HepG2 (cell line): ENCODE data around the gene MAP3K14. TPM values are rescaled to one million over a fixed set of nuclear protein-coding genes. Genes with fewer than 3 reads are reported as not detected.

Experiments used
- ATAC-seq: fragments of 200-7000 bp; cut with Tn5 transposase; 3 replicates; pipeline ENCODE4 v1.9.1; 2020; ENCODE audit warnings: mild to moderate bottlenecking, moderate library complexity
- BruUV-seq: library from RNA; stranded (reverse); fragments of 400-500 nt; replicated peaks from 2 replicates; lab custom pipeline; 2021; lab: Mats Ljungman, UMichigan
- CTCF ChIA-PET: fragments of 300-600 bp; formaldehyde crosslinking; extraction: SDS; loops from one replicate; lab custom pipeline; 2021; ENCODE audit warnings: low total read pairs, inconsistent platforms, low intra/inter-chr PET ratio; lab: Yijun Ruan, JAX
- POLR2A ChIA-PET: fragments of 350-600 bp; sonication (Branson Sonifier 250); formaldehyde crosslinking; loops from one replicate; lab custom pipeline; 2020; ENCODE audit warnings: antibody characterized with exemption, inconsistent platforms; lab: Yijun Ruan, JAX
- DNase-seq: peaks from one replicate; pipeline ENCODE4 v3.0.0-alpha.2; 2015; ENCODE audit warnings: low spot score
- FAIRE-seq: peaks from 3 replicates; lab custom pipeline; 2011; peaks lifted over from hg19 to GRCh38; lab: Jason Lieb, UNC
- H2AFZ ChIP-seq: one replicate; pipeline ENCODE4 v1.6.1; 2011; ENCODE audit warnings: low read length, inconsistent platforms
- H3K27ac ChIP-seq: fragments of 300-600 bp; 3 replicates; pipeline ENCODE4 v1.8.0; 2011; ENCODE audit warnings: mixed run types, mild to moderate bottlenecking, mixed read lengths, low read length, inconsistent platforms; ENCODE audit not compliant: insufficient read depth; ENCODE audit errors: extremely low read length
- H3K27me3 ChIP-seq, 2 experiments: fragments of 200-600 bp in 1 of 2; 2 replicates in 1 of 2; 3 replicates in 1 of 2; pipeline versions ENCODE4 v1.6.0 to v1.8.0; 2011; ENCODE audit warnings: low read length in 2 of 2, mild to moderate bottlenecking in 2 of 2, moderate library complexity in 2 of 2, inconsistent platforms in 1 of 2; ENCODE audit not compliant: insufficient read depth in 2 of 2, control insufficient read depth in 1 of 2
- H3K36me3 ChIP-seq, 2 experiments: fragments of 200-600 bp in 1 of 2; replicated peaks in 1 of 2; 2 replicates in 1 of 2; 3 replicates in 1 of 2; pipeline versions ENCODE4 v1.5.1 to v1.8.0; 2011; ENCODE audit warnings: low read length in 2 of 2, inconsistent platforms in 1 of 2; ENCODE audit not compliant: insufficient read depth in 2 of 2, control insufficient read depth in 1 of 2
- H3K4me1 ChIP-seq: 2 replicates; pipeline ENCODE4 v1.5.1; 2012; ENCODE audit warnings: low read length, inconsistent platforms; ENCODE audit not compliant: insufficient read depth
- H3K4me2 ChIP-seq: 2 replicates; pipeline ENCODE4 v1.6.0; 2011; ENCODE audit warnings: low read depth, low read length, inconsistent platforms
- H3K4me3 ChIP-seq, 3 experiments: fragments of 200-600 bp in 1 of 3; sonication (generic), shearing (Covaris generic) in 1 of 3; replicated peaks in 1 of 3; 2 replicates each; pipeline ENCODE4 v1.5.1; 2011 to 2016; ENCODE audit warnings: low read length in 3 of 3, inconsistent platforms in 2 of 3, low read depth in 2 of 3, mild to moderate bottlenecking in 2 of 3, control low read depth in 1 of 3, mixed read lengths in 1 of 3; ENCODE audit not compliant: insufficient read depth in 1 of 3
- H3K79me2 ChIP-seq: one replicate; pipeline ENCODE4 v1.6.1; 2011; ENCODE audit warnings: low read length, inconsistent platforms; ENCODE audit not compliant: insufficient read depth
- H3K9ac ChIP-seq: 2 replicates; pipeline ENCODE4 v1.6.0; 2011; ENCODE audit warnings: mild to moderate bottlenecking, low read depth, low read length, inconsistent platforms; ENCODE audit not compliant: insufficient read depth
- H3K9me3 ChIP-seq: 2 replicates; pipeline ENCODE4 v1.5.1; 2012; ENCODE audit warnings: mild to moderate bottlenecking, low read length
- H4K20me1 ChIP-seq: 2 replicates; pipeline ENCODE4 v1.6.0; 2011; ENCODE audit warnings: inconsistent platforms, mild to moderate bottlenecking, low read length, moderate library complexity; ENCODE audit not compliant: insufficient read depth
- HMGXB3 ChIP-seq: sonication (generic); formaldehyde crosslinking; IDR thresholded peaks from 2 replicates; pipeline ENCODE4 v1.4.0; 2020; ENCODE audit warnings: missing genetic modification reagents, borderline replicate concordance
- NR3C1 ChIP-seq: sonication (generic); formaldehyde crosslinking; IDR thresholded peaks from 2 replicates; pipeline ENCODE4 v1.4.0; 2020; ENCODE audit warnings: missing genetic modification reagents
- WGBS: methylation state at CpG from one replicate; pipeline ENCODE4 v1.1.6; 2017; ENCODE audit warnings: low lambda C conversion rate; 5-methylcytosine and 5-hydroxymethylcytosine counted together
- in situ Hi-C: cut with HindIII; loops from 2 replicates; pipeline ENCODE4 v1.10.0; 2017; ENCODE audit warnings: low pct_unique_long_range_greater_than_20kb; ENCODE audit not compliant: extremely low pct_ligation_motif_present
- intact Hi-C: fragments of 100-400 bp; cut with micrococcal nuclease; formaldehyde crosslinking; loops from one replicate; pipeline ENCODE4 v1.10.0; 2022; ENCODE audit not compliant: unreplicated experiment
- polyA plus RNA-seq, 8 experiments: library from polyadenylated mRNA; depleted of rRNA in 3 of 8; stranded (reverse) in 7 of 8; unstranded in 1 of 8; fragments of >200 nt; fragmentation: Illumina TruSeq in 4 of 8; extraction: Trizol in 4 of 8; gene quantifications; 2 replicates each; pipeline versions ENCODE4 v1.2.1 to v1.2.3, GENCODE V29; 2011 to 2016; ENCODE audit warnings: low read depth in 4 of 8, missing spikeins in 1 of 8, mixed read lengths in 1 of 8; ENCODE audit not compliant: insufficient read depth in 1 of 8
- total RNA-seq, 5 experiments: library from RNA; depleted of rRNA; stranded (reverse); fragments of >200 nt; fragmentation: Illumina TruSeq; extraction: Trizol; gene quantifications; 2 replicates each; pipeline ENCODE4 v1.2.3, GENCODE V29; 2016; ENCODE audit warnings: low read depth in 1 of 5
- TF ChIP-seq, protein P1 (sequence below): sonication (generic); formaldehyde crosslinking; IDR thresholded peaks from 2 replicates; pipeline ENCODE4 v1.5.1; 2020; ENCODE audit warnings: missing genetic modification reagents, mild to moderate bottlenecking, borderline replicate concordance

MAP3K14 gene
- total and polyA plus RNA-seq, 2 of the 13 experiments (the other 11 are each of a cell fraction or from before 2014, with no cell fraction given), result 2.6 TPM

- no peak for TF ChIP-seq HMGXB3 (CRISPR knock-in tag)
- TF ChIP-seq, protein P1, sequence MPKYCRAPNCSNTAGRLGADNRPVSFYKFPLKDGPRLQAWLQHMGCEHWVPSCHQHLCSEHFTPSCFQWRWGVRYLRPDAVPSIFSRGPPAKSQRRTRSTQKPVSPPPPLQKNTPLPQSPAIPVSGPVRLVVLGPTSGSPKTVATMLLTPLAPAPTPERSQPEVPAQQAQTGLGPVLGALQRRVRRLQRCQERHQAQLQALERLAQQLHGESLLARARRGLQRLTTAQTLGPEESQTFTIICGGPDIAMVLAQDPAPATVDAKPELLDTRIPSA (CRISPR knock-in tag), result no peak
- TF ChIP-seq, all 625 proteins: peak for 0
Measured at GRCh38 chr17:45325810-45326209, 9.0 kb upstream of the MAP3K14 start (continued).

DNA sequence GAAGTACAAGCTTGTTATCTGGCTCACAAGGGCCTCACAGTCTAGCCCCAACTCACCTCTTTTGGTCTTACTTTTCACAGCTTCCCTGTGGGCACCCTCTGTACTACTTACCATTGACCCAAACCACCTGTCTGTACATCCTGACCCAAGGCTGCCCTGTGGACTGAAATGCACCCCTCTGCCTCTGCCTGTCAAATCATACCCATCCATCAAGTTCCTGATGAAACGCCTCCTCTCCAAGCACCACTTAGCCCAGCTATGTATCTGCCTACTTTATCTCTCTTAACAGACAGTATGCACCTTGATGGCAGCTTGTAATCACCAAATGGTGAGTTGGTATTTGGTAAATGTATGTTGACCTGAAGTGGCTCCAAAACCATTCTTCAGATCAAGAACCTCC is 7.5 kb upstream of the MAP3K14 start:
- no peak for TF ChIP-seq NR3C1 (CRISPR knock-in tag)
- Histone ChIP-seq H3K79me2 (no peaks in the 10 kb centered on the region), H3K4me1 (peaks cover 5% of the 10 kb centered on the region), H3K9me3 (no peaks in the 10 kb centered on the region), H3K27me3 (peaks cover 7 to 40% of the 10 kb centered on the region in 2 experiments; a peak in 3 of 5 replicates), H3K4me3 (no peak overlapping the region), H3K4me2 (no peak overlapping the region), H3K9ac (no peak overlapping the region), H3K36me3 (no peaks in the 10 kb centered on the region; a peak in 1 of 5 replicates), H3K27ac (no peak overlapping the region), H4K20me1 (no peaks in the 10 kb centered on the region), H2AFZ (no peak overlapping the region)
- 13% methylated on average over 1 of the region's 1 CpG for WGBS
- no TSS peak for BruUV-seq
- FAIRE-seq, result no peak
- ChIA-PET POLR2A (no interaction called here), CTCF (no interaction called here)
- in situ Hi-C loops, result no loop called here
- ATAC-seq, result no peak
- no peak for DNase-seq
- intact Hi-C loops, result no loop called here
